ENCODE results near the gene SRBD1.

SRBD1 gene

DNA sequence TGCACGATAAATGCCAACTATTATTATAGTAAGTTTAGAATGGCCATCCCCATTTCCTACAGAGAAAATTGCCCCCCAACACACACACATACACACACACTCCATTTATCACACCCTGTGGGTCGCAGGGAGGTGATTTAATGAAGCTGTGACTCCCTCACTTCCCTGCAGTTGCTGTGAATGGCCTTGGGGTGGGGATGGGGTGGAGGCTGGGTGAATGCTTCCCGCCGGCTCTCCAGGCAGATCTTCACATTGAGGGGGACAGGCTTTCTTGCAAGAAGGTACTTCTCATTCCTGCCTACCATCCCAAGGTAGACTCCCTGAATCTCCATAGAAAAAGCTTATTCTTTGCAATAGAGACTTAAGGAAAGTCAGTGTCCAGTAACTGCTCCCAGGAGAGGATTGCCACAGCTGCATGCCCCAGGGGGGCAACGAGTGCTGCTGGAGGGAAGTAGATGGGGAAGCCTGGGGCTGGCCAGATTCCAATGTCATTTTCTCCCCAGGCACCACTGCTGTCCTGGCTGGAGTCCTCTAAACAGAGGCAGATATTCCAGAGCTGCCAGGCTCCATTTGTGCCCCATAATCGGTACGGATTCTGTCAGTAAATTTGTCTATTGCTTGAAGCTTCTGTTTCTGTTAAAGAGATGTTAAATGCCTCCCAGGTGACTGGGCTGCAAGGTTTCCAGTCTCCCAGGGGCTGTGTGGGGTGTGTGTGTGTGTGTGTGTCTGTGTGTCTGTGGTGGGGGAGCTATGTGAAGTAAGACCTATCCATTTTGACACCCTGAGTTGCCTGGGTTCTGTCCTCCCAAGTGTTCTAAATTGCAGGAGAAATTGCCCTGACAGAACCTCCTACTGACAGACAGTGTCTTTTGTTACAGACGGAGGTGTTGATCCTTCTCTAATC, 265.5 kb downstream of the SRBD1 start:
- DNase-seq, result no peak

DNA sequence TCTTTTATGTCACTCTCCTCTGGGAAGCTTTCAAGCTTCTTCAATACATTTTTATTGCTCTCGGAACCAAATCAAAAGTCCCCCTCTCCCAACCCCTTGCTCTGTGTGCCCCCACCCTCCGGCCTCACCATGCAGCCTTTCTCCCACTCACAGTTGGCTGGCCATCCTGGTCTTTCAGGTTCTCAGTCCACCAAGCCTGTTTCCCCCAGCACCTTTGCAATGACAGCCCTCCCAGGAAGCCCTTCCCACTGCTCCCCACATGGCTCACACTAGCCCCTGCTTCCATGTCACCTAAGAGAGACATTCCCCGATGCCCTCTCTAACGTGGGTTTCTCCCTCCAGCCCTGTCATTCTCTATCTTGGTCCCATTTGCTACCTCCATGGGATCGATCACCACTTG, 266.6 kb downstream of the SRBD1 start:
- no peak for DNase-seq

DNA sequence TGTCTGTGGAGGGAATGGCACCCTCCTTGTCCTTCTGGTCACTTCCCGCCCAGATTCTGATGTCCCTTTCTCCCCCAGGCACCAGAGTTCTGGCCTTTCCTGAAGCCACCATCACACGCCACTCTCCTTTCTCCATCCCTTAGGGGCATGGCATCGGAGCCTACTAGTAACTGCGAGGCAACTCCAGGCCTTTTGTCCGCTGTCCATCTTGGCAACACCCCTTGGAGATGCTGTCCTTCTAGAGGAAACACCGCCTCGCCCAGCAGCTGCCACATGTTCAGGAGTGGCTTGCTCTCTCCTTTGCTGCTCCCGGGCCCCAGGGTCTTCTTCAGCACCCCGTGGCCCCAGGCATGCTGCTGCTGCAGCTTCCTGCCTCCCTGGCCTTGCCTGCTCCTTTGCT, 267.0 kb downstream of the SRBD1 start:
- no peak for DNase-seq

DNA sequence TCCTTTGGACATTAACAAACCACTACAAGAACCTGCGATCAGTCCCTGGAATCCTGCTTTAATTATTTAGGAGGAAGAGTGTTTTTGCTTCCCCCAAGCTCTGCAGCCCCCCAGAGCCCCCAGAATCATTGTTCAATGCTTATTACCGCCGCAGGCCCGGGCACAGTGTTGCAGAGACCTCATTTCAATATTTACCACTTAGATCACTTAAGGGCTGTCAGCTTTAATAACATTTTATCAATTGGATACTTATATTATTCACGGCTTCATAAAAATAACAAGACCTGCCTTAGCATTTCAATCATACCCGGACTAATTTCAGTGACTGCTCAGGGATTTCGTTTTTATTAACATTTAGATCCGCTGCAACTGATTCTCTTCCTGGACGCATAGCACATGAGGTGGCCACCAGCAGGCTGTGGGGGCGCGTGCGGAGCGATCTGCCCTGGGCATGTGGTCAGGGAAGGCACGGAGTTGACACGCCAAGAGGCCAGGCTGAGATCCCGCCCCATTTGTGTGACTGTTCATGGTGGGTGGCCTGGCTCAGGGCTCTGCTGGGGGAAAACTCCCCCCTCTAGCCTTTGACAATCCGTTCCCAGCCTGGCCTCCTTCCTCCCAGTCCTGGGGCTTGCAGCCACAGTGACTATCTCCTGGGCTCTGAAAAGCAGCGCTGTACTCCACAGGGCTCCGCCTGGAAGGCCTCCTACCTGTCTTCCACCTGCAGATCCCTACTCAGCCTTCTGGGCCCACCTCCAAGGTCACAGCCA, 267.6 kb downstream of the SRBD1 start:
- DNase-seq, result no peak

DNA sequence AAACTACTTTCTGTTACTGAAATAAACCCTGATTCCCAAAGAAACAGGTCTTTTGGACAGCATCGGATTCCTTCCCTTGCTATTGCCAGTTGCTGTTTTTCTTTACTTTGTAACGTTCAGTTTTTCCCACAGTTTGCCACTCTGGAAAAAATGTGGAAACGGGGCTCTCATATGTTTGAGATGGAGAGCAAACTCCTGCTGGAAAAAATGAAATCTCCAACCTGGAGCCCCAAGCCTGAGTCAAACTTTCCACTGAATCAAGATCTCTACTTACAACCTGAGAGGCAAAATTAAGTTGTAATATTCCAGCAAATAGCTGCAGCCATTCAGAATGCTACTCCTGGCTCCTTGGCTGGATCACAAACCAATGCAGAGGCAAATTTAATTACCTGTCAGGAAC, 270.7 kb downstream of the SRBD1 start:
- no peak for DNase-seq

DNA sequence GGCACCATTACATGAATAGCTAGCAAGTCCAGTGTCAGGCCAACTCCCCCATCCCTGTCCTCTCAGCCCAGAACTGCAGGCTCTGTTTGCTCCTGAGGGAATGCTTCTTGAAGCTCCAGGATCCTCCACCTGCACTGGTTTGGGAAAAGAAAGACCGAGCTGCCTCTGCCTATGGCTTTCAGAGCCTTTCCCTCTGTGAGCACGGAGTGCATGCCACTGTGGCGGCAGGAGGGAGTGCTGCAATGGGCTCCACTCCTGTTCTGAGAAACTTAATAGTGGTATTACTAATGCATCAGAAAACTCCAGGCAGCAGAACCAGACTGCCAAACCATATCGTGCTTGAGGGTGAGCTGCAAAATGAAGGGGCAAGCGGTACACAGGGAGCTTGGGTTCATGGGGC, 271.8 kb downstream of the SRBD1 start:
- DNase-seq, result no peak

Data from NCI-H1694 (cell line).